Adrenal gland (tissue), 12 donors: ENCODE data around the gene RIN1. TPM values are rescaled to one million over a fixed set of nuclear protein-coding genes. Genes with fewer than 3 reads are reported as not detected.

Experiments used
- DNase-seq, 7 donors: peaks; one replicate each; pipeline ENCODE4 v3.0.0-alpha.2; 2019 to 2020
- H3K27ac ChIP-seq, 5 donors: fragments of 200-600 bp; sonication (generic) in 4 of 5; 1 replicate in 3 of 5; 2 replicates in 2 of 5; pipeline versions ENCODE4 v1.5.1 to v1.8.0; 2016 to 2020; ENCODE audit warnings: mild to moderate bottlenecking in 1 of 5
- H3K27me3 ChIP-seq: fragments of 200-600 bp; 2 replicates; pipeline ENCODE4 v1.8.0; 2021
- H3K36me3 ChIP-seq, 2 donors: fragments of 200-600 bp; replicated peaks in 1 of 2; 1 replicate in 1 of 2; 2 replicates in 1 of 2; pipeline versions ENCODE4 v1.5.1 to v1.8.0; 2018 to 2022
- H3K4me1 ChIP-seq, 2 donors: fragments of 200-600 bp; replicated peaks in 1 of 2; 1 replicate in 1 of 2; 2 replicates in 1 of 2; pipeline versions ENCODE4 v1.5.1 to v1.8.0; 2018 to 2021
- H3K4me3 ChIP-seq, 4 donors: fragments of 200-600 bp; sonication (generic) in 3 of 4; one replicate each; pipeline ENCODE4 v1.5.1; 2016 to 2018
- H3K9me3 ChIP-seq, 3 donors: fragments of 200-600 bp; sonication (generic) in 1 of 3; replicated peaks in 1 of 3; 1 replicate in 2 of 3; 2 replicates in 1 of 3; pipeline versions ENCODE4 v1.5.1 to v1.8.0; 2016 to 2021
- CTCF ChIP-seq, 6 experiments: fragments of 450-650 bp in 4 of 6; fragments of 200-600 bp in 2 of 6; sonication (generic) in 1 of 6; IDR thresholded peaks; 1 replicate in 5 of 6; 2 replicates in 1 of 6; pipeline versions ENCODE4 v1.5.1 to v1.8.0; 2016 to 2021; ENCODE audit warnings: antibody characterized with exemption in 6 of 6, mild to moderate bottlenecking in 2 of 6, moderate library complexity in 1 of 6
- POLR2A ChIP-seq, 2 donors: fragments of 450-650 bp; IDR thresholded peaks; one replicate each; pipeline ENCODE4 v1.6.1; 2017; ENCODE audit warnings: antibody characterized with exemption in 2 of 2, mild to moderate bottlenecking in 2 of 2, moderate library complexity in 1 of 2
- WGBS, 4 donors: extraction: QIAGEN DNeasy Blood & Tissue Kit in 2 of 4; methylation state at CpG; one replicate each; pipeline versions ENCODE4 v1.1.5 to v1.1.7; 2013 to 2017; 5-methylcytosine and 5-hydroxymethylcytosine counted together
- intact Hi-C, 2 donors: fragments of 100-400 bp; cut with DNase I; formaldehyde crosslinking; loops; one replicate each; pipeline versions ENCODE4 v1.14.1 to v1.15.0; 2022 to 2023
- polyA plus RNA-seq, 3 donors: library from polyadenylated mRNA; stranded (reverse); fragments of 200-250 nt in 2 of 3; fragments of 350-450 nt in 1 of 3; fragmentation: Illumina TruSeq in 1 of 3; extraction: RNeasy Lipid Tissue Mini Kit (QIAGEN cat#74804) in 1 of 3; gene quantifications; one replicate each; pipeline ENCODE4 v1.2.3, GENCODE V29; 2013 to 2014
- total RNA-seq, 9 donors: library from RNA; depleted of rRNA in 4 of 9; stranded (reverse); fragments of >200 nt in 4 of 9; fragments of 120-200 nt in 1 of 9; fragmentation: NEBNext Ultra II Directional in 1 of 9; extraction: Animal tissue kit (Norgen Biotek cat#: 25700) in 1 of 9; gene quantifications; one replicate each; pipeline versions ENCODE4 v1.1.0 to v1.2.4, GENCODE V29; 2013 to 2023
- donor health status: healthy with polysubstance abuse.
- donor health status: Bipolar disorder and iron deficiency.
- donor health status: DM: yes; HTN: yes; CAD: no.
- donor health status: DM: no; HTN: no; CAD: no.
- donor health status: DM: no; HTN: no; CAD: no.
- donor health status: DM: yes; HTN: yes; CAD: no.

RIN1 gene
- total and polyA plus RNA-seq, 12 donors: 1.6 to 15.2 (median 7.1) TPM

- Histone ChIP-seq H3K4me1 (peaks cover 19 to 31% of the 10 kb centered on the region in 2 donors), H3K9me3 (no peaks in the 10 kb centered on the region), H3K36me3 (peaks cover 0 to 37% of the 10 kb centered on the region in 2 donors), H3K27me3 (no peaks in the 10 kb centered on the region), H3K4me3 (no peak overlapping the region), H3K27ac (no peak overlapping the region)
- TF ChIP-seq POLR2A (IDR thresholded peaks at IDR 0.05) (no peak), CTCF (IDR thresholded peaks at IDR 0.05) (no peak)
- intact Hi-C loops: loop anchor here in 1 of 2 donors (5.0 kb wide), 1 partner anchor 34 kb away; no protein-coding TSS in a partner anchor
- peak in 1 of 7 donors; percentile 14 for DNase-seq
- 91 to 96% (median 92%) methylated on average over 15 to 28 of the region's 28 CpGs for WGBS, 4 donors
These were observed 4.6 kb upstream of the RIN1 start for GRCh38 chr11:66340596-66341501.

GRCh38 chr11:66339686-66340483 lies 3.7 kb upstream of the RIN1 start:
- no peaks in the 10 kb centered on the region for H3K27me3 ChIP-seq
- intact Hi-C loops: loop anchor here in 1 of 2 donors (5.0 kb wide), 1 partner anchor 33 kb away; no protein-coding TSS in a partner anchor
- no peaks in the 10 kb centered on the region for H3K9me3 ChIP-seq
- peaks cover 17 to 32% of the 10 kb centered on the region in 2 donors for H3K4me1 ChIP-seq
- peaks cover 0 to 37% of the 10 kb centered on the region in 2 donors for H3K36me3 ChIP-seq
- TF ChIP-seq POLR2A (IDR thresholded peaks at IDR 0.05) (no peak), CTCF (IDR thresholded peaks at IDR 0.05) (no peak)
- WGBS, 4 donors: 76 to 80% (median 79%) methylated on average over 13 to 14 of the region's 14 CpGs
- no peak overlapping the region for H3K4me3 ChIP-seq
- DNase-seq: peak in 1 of 7 donors; percentile 10
- H3K27ac ChIP-seq: no peak overlapping the region

DNA sequence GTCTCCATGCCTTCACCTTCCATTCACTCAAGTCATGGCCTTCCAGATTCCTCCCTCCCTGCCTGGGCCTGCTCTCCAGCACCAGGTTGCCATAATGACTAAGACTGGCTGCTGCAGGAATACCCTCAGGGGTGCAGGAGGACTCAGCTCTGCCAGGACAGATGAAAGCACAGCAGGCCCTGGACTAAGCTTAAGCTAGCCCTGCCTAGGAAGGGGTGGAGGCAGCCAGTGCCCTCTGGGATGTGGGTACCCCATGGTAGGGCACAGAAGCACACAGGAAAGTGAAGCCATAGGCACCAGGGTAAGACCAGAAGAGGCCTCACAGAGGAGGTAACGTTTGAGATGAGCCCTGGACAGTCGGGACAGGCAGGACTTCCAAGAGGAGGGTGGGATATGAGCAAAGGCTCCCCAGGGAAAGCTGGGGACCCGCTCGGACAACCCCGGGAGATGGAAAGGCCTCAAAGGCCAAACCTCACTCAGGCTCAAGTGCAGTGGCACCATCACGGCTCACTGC lies 3.0 kb upstream of the RIN1 start:
- Histone ChIP-seq H3K9me3 (no peaks in the 10 kb centered on the region), H3K36me3 (peaks cover 0 to 37% of the 10 kb centered on the region in 2 donors), H3K4me1 (peaks cover 15 to 30% of the 10 kb centered on the region in 2 donors), H3K4me3 (no peak overlapping the region), H3K27me3 (no peaks in the 10 kb centered on the region), H3K27ac (no peak overlapping the region)
- 87 to 94% (median 90%) methylated on average over 4 to 6 of the region's 6 CpGs for WGBS, 4 donors
- no peak for TF ChIP-seq POLR2A (IDR thresholded peaks at IDR 0.05)
- no peak for TF ChIP-seq CTCF (IDR thresholded peaks at IDR 0.05)
- DNase-seq: peak in 1 of 7 donors; percentile 9
- intact Hi-C loops: no loop called here
